Measurements from ENCODE around the gene PIGT.

- TF ChIP-seq EP300 (IDR thresholded peaks at IDR 0.05; ENCODE audit: borderline replicate concordance), result no peak
- no peak for TF ChIP-seq MAX (IDR thresholded peaks at IDR 0.05)
- no peak for TF ChIP-seq CEBPB (IDR thresholded peaks at IDR 0.05)
- no peak for TF ChIP-seq RAD21 (IDR thresholded peaks at IDR 0.05; ENCODE audit: low read depth)
- no peak for TF ChIP-seq FOXM1 (IDR thresholded peaks at IDR 0.05; ENCODE audit: borderline replicate concordance, low read depth)
- no peak for TF ChIP-seq EGR1 (IDR thresholded peaks at IDR 0.05)
Measured at GRCh38 chr20:45367126-45367525, 48.8 kb upstream of the PIGT start.
